Stimulated activated CD4-positive, alpha-beta T cell treated with anti-CD3 and anti-CD28 coated beads, Interleukin-15, amount 100 ng/mL, for 48 hours (primary cell): ENCODE measurements around the gene AKT2.

Source experiments
- DNase-seq, 2 donors: peaks; one replicate each; pipeline ENCODE4 v3.0.0-alpha.2; 2020; ENCODE audit warnings: low read depth in 2 of 2

AKT2 gene

GRCh38 chr19:40235238-40236025 lies 49.7 kb downstream of the AKT2 start:
- DNase-seq, result no peak

DNA sequence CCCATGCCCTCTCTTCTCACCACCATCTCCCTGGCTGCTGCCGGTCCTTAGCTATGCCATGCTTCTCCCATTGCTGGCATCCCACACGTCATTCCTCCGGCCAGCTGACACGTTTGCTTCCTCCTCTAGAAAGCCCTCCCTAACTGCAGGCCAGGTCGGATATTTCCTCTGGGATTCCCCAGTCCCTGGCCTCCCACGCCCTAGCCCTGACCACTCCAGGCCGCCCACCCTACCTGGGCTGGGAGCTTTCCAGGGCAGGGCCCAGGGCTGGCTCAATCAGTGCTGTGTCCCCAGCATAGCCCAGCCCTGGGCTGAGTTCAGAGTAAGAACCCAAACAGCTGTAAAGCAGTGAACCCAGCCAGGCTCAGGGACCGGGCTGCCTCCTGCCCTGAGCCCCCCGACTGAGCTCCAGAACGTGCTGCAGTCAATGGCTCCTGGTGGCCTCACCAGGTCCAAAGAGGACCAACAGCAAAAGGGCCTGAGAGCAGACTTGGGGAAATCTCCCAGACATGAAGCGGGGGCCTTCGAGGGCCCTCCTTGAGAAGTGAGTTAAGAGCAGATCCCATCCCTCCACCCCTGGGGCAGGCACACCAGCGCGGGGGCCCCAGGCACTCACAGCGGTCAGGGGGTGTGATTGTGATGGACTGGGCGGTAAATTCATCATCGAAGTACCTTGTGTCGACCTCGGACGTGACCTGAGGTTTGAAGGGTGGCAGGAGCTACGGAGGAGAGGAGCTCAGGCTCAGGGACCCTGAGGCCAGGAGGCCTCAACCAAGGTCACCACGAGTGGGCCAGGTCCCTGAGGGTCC lies 50.5 kb downstream of the AKT2 start:
- no peak for DNase-seq

DNA sequence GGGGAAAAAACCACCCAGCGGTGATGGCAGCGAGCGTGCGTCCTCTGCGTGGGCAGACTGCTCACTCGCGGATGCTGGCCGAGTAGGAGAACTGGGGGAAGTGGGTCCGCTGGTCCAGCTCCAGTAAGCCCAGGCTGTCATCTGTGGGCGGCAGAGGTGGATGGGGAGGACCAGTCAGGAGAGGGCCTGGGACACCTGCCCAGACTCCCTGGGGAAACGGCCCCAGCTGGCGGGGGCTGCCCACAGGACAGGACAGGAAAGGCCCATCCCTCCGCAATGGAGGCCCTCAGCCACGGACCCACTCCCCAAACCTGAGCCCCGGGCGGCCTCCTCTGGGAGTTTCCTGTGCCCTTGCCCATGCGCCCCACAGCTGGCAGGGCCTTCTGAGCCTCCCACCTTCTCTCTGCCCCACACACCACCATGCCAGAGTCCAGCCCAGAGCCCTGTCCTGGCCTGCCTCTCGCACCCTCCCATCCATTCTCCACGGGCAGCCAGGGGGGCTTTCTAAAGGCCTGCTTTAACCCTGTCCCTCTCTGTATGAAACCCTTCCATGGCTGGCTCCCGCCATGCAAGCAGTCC lies 51.2 kb downstream of the AKT2 start:
- no peak for DNase-seq

- DNase-seq, result no peak
These were observed 52.0 kb downstream of the AKT2 start for GRCh38 chr19:40232949-40233810.

DNA sequence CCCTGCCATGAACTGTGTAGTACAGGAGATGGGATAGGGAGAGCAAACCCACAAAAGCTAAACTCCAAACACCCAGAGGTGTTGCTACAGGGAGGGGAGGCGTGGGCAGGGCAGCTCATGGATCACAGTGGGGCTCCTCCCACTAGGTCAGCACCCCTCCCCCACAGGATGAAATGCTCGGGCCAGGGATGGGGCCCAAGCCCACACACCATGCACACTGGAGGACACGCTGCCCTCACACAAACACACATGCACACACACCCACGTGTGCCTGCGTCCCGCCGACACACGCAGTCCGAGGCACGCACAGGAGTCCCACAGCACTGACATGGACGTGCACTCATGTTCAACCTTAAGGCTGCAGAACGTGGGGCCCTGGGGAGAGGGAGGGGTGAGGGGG lies 52.7 kb downstream of the AKT2 start:
- no peak for DNase-seq

- DNase-seq, result no peak
These were observed 53.4 kb downstream of the AKT2 start for GRCh38 chr19:40231544-40232424.

- no peak for DNase-seq
These were observed 54.1 kb downstream of the AKT2 start for GRCh38 chr19:40231057-40231456.

- no peak for DNase-seq
These were observed 55.2 kb downstream of the AKT2 start for GRCh38 chr19:40229926-40230417.

GRCh38 chr19:40229484-40229883 lies 55.7 kb downstream of the AKT2 start:
- DNase-seq, result no peak

DNA sequence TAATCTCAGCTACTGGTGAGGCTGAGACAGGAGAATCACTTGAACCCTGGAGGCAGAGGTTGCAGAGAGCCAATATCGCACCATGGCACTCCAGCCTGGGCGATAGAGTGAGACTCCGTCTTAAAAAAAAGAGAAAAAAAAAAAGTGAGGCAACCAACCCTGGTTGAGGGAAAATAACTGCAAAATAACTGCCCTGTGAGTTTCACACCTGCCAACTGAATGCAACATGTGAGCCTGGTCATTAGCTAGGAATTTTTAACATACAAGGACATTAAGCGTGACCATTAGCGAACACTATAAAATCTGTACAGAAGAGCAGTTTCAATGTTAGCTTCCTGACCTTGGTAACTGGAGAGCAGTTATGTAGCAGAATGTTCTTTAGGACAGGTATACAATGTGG lies 56.3 kb downstream of the AKT2 start:
- DNase-seq, result no peak

- DNase-seq, result no peak
These were observed 56.8 kb downstream of the AKT2 start for GRCh38 chr19:40228346-40228745.

DNA sequence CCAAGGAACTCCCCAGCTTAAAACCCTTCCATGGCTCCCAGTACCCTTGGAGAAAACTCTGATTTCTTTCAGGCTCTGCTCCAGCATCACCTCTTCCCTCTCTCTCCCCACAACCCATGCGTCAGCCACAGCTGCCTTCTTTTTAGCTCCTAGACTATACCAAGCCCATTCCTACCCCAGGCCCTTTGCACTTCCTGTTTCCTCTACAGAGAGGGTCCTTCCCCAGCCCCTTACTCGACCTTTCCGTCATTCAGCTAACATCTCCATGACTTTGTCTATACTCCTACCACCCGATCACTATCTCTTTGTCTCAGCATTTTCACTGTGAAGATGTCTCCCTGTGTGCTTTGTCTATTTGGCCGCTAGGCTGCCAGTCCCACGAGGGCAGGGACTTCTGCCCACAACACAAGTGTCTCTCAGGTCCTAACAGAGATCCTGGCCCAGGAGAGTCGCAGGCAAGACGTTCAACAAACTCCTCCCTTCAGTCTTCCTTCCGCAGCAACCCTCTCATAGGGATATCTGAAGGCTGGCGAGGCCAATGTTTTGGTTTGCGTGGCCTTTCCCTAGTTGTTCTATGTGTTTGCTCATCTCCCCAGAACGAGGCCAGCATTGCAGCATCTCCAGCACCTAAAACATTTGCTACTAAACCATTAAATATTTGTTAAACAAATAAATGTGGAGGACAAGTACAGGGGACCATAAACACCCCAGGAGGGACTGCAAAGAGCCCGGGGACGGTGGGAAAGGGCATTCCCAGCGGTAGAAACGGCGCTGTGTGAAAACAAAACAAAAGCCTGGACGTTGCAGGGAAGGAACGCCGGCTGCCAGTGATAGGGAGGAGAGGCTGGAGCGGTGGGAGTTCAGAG lies 59.5 kb downstream of the AKT2 start:
- no peak for DNase-seq

DNA sequence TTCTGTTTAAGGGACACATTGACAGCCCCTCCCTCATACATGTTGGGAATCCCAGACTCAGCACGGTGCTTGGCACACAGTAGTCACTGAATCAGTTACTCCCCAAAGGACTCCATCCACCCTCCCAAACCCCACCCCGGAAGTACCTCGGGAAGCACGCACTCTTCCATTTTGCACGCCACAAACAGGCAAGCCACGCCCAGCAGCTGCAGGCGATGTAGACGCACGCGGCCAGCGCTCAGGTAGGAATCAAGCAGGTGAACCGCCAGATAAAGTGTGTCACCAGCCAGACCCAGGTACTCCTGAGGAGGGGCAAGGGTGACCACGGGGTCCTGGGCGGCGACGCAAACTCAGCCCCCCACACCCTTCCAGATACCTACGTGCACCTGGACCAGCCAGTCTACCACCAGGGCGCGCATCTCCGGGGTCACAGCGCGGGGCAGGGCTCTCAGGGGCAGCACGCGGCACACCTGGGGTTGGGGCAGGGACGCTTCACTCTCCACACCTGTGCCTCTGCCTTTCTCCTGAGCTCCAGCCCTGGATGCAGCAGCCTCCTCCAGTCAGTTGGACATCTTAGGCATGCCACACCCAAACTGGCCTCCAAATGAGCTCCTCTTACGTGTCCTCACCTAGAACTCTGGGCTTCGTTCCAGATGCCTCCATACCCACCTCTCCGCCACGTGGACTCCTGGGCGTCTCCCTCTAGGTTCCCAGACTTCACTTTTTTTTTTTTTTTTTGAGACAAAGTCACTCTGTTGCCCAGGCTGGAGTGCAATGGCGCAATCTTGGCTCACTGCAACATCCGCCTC lies 60.6 kb downstream of the AKT2 start:
- no peak for DNase-seq

GRCh38 chr19:40223135-40223822 lies 61.9 kb downstream of the AKT2 start:
- no peak for DNase-seq

DNA sequence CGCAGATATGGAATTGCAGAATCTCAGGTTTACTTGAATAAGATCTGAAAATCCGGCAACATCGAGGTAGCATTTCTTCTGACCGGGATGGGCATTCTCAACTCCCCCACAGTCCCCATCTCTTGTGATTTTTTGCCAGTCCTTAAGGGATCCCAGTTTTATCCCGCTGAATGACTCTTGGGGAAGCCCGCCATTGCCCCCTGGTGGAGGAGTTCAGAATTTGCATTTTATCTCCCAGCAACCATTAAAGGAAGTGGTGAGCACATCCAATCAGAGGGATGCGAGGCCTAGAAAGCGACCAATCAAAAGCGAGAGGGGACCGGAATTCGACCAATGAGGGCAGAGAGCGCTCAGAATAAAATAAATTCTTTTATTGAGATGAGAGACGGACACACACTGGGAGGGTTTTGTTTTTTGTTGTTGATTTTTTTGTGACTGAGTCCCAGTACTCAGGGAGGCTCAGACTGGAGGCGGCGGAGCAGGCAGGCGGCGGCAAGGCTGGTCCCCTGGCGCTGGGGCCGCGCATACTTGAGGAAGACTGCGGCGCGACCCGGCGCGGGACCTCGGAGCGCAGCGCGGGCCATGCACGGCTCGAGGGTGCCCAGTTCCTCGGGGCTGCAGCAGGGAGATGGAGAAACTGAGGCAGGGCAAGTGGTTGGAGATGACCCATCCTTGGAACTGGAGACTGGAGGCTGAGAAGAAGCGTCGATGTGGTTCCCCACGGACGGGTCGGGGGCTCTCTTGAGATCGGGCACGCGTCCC lies 63.1 kb downstream of the AKT2 start:
- DNase-seq, result peak; percentile 51 to 61

- DNase-seq, result no peak
These were observed 64.5 kb downstream of the AKT2 start for GRCh38 chr19:40220674-40221073.

- no peak for DNase-seq
These were observed 65.3 kb downstream of the AKT2 start for GRCh38 chr19:40219721-40220276.
